ENCODE results near the gene PRR20C.
"Not testable (repeated sequence)": the region's sequence is repeated elsewhere in the genome, so short reads cannot be mapped to it uniquely, and the experiment has no call there.

PRR20C gene

GRCh38 chr13:57153761-57154160, at the start of gene PRR20C:
TSS of gene PRR20C (plus strand) at chr13:57154061. CDS start at chr13:57154448, 387 bp downstream.
- not testable (repeated sequence) for DNase-seq

DNA sequence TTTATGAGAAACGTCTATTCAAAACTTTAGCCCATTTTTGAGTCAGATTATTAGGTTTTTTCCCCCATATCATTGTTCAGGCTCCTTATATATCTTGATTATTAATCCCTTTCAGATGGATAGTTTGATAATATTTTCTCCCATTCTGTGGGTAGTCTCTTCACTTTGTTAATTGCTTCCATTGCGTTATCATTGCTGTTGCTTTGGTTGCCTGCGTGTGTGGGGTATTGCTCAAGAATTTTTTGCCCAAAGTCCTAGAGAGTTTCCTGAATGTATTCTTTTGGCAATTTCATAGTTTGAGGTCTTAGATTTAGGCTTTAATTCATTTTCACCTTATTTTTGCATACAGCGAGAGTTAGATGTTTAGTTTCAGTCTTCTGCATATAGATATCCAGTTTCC, 38.9 kb upstream of the PRR20C start:
- no peak for DNase-seq

GRCh38 chr13:57123681-57124080, 30.2 kb upstream of the PRR20C start:
- no peak for DNase-seq

- no peak for DNase-seq
These were observed 25.0 kb upstream of the PRR20C start for GRCh38 chr13:57128909-57129308.

DNA sequence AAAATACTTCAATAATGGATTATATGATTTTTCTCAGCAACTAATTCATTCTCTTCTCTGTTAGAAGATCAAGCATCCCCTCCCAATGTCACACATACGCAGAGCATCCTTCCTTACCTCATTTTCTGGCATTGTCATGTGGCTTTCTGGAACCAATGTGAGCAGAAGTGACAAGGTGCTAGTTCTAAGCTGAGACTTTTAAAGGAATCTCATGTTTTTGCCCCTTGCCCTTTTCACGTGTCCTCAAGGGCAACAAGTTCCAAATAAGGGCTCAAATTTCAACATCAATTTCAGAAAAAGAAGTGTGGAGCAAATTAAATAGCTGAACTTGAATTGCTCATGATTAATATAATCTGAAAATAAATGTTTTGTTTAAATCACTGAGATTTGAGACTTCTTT, 17.8 kb upstream of the PRR20C start:
- DNase-seq = no peak

GRCh38 chr13:57137585-57137984, 16.3 kb upstream of the PRR20C start:
- DNase-seq = no peak

GRCh38 chr13:57138988-57139387, 14.9 kb upstream of the PRR20C start:
- no peak for DNase-seq

DNA sequence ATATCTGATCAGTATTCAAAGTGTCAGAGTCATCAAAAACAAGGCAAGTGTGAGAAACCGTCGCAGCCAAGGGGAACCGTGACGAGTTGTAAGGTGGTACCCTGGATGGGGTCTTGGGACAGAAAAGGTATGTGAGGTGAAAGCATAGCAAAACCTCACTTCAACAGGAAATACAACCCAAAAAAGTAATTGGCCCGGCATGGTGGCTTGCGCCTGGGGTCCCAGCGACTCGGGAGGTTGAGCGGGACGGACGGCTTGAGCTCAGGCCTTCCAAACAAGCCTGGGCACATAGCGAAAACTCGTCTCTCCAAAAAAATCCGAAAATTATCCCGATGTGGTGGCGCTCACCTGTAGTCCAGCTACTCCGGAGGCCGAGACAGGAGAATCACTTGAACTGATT, 14.1 kb upstream of the PRR20C start:
- not testable (repeated sequence) for DNase-seq

GRCh38 chr13:57140235-57140968, 13.5 kb upstream of the PRR20C start, which contains the start of gene PRR20A:
TSS of gene PRR20A (plus strand) at chr13:57140918. CDS start at chr13:57141305, 387 bp downstream.
- not testable (repeated sequence) for DNase-seq

- not testable (repeated sequence) for DNase-seq
These were observed 6.7 kb upstream of the PRR20C start, which contains the start of gene PRR20B for GRCh38 chr13:57147188-57147587. TSS of gene PRR20B (plus strand) at chr13:57147488. CDS start at chr13:57147875, 387 bp downstream.

DNA sequence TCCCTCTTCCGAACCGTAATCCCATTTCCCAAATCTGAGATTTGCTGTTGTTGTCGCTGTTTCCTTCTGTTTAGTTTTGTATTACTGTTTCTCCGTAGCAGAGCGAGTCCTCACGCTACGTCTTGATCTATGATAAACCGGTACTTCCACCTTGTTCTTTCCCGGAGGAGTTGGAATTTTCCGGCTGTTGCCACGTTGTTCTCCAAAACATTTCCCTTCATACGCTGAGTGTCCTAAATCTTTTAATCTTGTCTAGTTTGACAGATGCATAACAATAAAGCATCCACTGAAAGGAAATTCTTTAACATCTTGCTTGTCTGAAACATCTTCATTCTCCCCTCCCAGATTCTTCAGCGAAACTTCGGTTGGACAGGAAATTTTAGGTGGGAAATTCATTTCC, 5.8 kb upstream of the PRR20C start:
- DNase-seq = not testable (repeated sequence)

- DNase-seq = not testable (repeated sequence)
These were observed 6.5 kb downstream of the PRR20C start, which contains the start of gene PRR20D for GRCh38 chr13:57160332-57160731. TSS of gene PRR20D (plus strand) at chr13:57160632. CDS start at chr13:57161019, 387 bp downstream.

DNA sequence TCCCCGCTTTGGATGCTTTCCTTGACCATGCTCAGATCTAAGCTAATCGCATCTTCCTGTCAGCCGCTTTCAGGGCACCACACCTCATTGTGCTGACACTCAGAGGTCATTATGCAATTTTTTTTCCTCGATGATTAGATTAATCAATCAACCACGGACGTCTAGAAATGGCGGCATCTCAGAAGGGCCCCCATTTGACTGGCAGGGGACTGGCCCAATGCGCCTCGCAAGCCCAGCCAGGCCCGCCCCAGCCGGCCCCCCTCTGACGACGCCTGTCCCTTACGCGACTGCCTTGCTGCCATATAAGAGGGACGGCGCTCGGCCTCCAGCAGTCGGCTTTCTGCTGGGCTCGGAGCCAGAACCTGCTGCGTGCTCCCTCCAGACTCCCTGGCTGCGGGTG, 13.0 kb downstream of the PRR20C start, which contains the start of gene PRR20E:
Gene PRR20E, plus strand, starts transcription at position 301 of the 400 bp plus-strand sequence. CDS start 387 bp downstream, outside the sequence.
- DNase-seq = not testable (repeated sequence)

DNA sequence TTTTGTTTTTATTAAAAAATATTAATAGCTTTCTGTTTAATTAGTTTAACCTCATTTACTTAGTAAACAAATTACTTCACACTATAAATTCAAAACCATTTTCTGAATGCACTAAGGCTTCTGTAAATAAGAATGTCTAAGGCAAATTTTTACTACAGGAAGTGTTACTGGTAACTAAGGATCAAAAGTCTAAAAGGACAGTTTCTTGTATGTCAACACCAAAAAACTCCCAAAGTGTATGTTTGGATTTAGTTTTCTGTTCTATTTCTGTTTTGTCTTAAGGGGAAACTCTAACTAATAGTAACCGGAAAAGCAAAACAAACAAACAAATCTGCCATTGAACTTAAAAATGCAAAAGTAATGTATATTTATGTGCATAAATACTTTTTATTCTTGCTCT, 37.8 kb downstream of the PRR20C start:
- no peak for DNase-seq

Data from CD4-positive, alpha-beta T cell treated with Interleukin-12 subunit alpha and Interleukin-12 subunit beta, for 1 hour (primary cell).